Left ventricle myocardium inferior (tissue), 1 donor: Measurements from ENCODE around the gene RTL5. TPM values are rescaled to one million over a fixed set of nuclear protein-coding genes. Genes with fewer than 3 reads are reported as not detected.

Experiments used
- DNase-seq: peaks from one replicate; pipeline ENCODE4 v3.0.0-alpha.2; 2020
- H3K27ac ChIP-seq: fragments of 200-600 bp; replicated peaks from 2 replicates; pipeline ENCODE4 v1.8.0; 2021
- H3K27me3 ChIP-seq: fragments of 200-600 bp; 2 replicates; pipeline ENCODE4 v1.8.0; 2021; ENCODE audit warnings: low read depth
- H3K36me3 ChIP-seq: fragments of 200-600 bp; 2 replicates; pipeline ENCODE4 v1.8.0; 2021
- H3K4me1 ChIP-seq: fragments of 200-600 bp; 2 replicates; pipeline ENCODE4 v1.8.0; 2021
- H3K4me3 ChIP-seq: fragments of 200-600 bp; 2 replicates; pipeline ENCODE4 v1.8.0; 2021; ENCODE audit warnings: mild to moderate bottlenecking, moderate library complexity
- H3K9me3 ChIP-seq: fragments of 200-600 bp; replicated peaks from 2 replicates; pipeline ENCODE4 v1.8.0; 2021
- intact Hi-C: fragments of 100-400 bp; cut with micrococcal nuclease; formaldehyde crosslinking; loops from one replicate; pipeline ENCODE4 v1.11.0; 2022
- total RNA-seq: library from RNA; stranded (reverse); fragmentation: NEBNext Ultra II Directional; extraction: Animal tissue kit (Norgen Biotek cat#: 25700); gene quantifications from one replicate; pipeline ENCODE4 v1.2.1, GENCODE V29; 2021
- TF ChIP-seq, protein P1 (sequence below): fragments of 200-600 bp; IDR thresholded peaks from 2 replicates; pipeline ENCODE4 v1.8.0; 2021; ENCODE audit warnings: antibody characterized with exemption, mild to moderate bottlenecking, borderline replicate concordance
- donor health status: DM: no; HTN: yes; CAD: no; lungs with severe emphysema.

RTL5 gene
- total RNA-seq, 1 donor from 2014 or later: 2.6 TPM

- DNase-seq: no peak
- H3K9me3 ChIP-seq: no peaks in the 10 kb centered on the region
- TF ChIP-seq, protein P1, sequence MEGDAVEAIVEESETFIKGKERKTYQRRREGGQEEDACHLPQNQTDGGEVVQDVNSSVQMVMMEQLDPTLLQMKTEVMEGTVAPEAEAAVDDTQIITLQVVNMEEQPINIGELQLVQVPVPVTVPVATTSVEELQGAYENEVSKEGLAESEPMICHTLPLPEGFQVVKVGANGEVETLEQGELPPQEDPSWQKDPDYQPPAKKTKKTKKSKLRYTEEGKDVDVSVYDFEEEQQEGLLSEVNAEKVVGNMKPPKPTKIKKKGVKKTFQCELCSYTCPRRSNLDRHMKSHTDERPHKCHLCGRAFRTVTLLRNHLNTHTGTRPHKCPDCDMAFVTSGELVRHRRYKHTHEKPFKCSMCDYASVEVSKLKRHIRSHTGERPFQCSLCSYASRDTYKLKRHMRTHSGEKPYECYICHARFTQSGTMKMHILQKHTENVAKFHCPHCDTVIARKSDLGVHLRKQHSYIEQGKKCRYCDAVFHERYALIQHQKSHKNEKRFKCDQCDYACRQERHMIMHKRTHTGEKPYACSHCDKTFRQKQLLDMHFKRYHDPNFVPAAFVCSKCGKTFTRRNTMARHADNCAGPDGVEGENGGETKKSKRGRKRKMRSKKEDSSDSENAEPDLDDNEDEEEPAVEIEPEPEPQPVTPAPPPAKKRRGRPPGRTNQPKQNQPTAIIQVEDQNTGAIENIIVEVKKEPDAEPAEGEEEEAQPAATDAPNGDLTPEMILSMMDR: no peak
- no peaks in the 10 kb centered on the region for H3K27me3 ChIP-seq
- no peaks in the 10 kb centered on the region for H3K4me1 ChIP-seq
- no peak overlapping the region for H3K27ac ChIP-seq
- no peak overlapping the region for H3K4me3 ChIP-seq
- no peaks in the 10 kb centered on the region for H3K36me3 ChIP-seq
- intact Hi-C loops: no loop called here
These were observed 11.3 kb upstream of the RTL5 start for GRCh38 chrX:72142794-72143608.

DNA sequence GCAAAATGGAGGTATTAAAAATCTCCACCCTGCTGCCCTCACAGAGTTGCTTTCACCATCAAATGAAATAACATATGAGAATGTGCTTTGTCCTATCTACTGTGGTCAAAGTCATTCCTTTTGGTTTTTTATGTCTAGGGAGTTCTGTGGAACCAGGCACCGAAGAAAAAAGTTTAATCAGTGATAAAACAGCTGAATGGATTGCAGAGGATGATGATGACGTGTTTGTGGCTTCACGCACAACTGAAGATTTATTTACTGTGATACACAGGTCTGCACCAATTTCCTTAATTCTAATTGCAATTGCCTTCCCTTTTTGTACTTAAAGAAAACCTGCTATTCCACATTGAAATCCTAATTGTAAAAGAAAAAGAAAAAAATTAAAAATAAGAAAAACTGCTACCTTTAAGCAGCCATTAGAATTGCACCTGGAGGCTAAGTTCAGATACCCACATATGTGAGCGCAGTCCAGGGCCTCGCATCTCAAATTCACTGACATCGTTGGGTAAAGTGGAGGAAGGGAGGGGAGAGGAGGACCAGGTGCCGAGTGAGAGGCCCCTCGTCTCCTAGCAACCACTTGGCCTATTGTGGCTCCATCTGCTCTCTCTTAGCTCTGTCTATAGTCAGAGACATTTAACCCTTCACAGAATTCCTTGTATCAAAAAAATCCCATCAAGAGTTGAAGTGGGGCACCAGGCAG lies 10.5 kb upstream of the RTL5 start:
- no peak for DNase-seq
- no peaks in the 10 kb centered on the region for H3K36me3 ChIP-seq
- no peak overlapping the region for H3K4me3 ChIP-seq
- no peaks in the 10 kb centered on the region for H3K4me1 ChIP-seq
- no peaks in the 10 kb centered on the region for H3K9me3 ChIP-seq
- intact Hi-C loops: no loop called here
- TF ChIP-seq, protein P1: no peak
- no peak overlapping the region for H3K27ac ChIP-seq
- H3K27me3 ChIP-seq: no peaks in the 10 kb centered on the region

DNA sequence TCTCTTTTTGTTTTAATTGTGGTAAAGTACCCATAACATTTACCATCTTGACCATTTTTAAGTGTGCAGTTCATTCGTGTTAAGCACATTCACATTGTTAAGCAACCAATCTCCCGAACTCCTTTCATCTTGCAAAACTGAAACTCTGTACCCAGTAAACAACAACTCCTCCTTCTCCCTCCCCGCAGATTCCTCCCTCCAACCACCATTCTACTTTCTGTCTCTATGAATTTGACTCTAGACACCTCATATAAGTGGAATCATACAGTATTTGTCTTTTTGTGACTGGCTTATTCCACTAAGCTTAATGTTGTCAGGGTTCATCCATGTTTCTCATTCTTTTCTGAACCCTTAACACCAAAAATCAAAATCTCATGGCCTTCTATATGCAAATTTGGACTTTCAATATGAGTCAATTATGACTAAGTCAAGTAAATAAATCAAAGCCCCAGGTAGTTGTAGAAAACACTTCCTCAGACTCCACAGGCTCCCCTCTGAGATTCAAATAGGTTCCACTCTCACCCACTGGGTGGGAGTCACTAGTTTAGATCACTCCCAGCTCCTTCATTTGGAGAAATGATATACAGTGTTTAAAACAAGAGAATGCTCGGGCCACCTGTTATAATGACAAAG lies 9.8 kb upstream of the RTL5 start:
- no peaks in the 10 kb centered on the region for H3K27me3 ChIP-seq
- no peaks in the 10 kb centered on the region for H3K9me3 ChIP-seq
- no peak overlapping the region for H3K4me3 ChIP-seq
- no peaks in the 10 kb centered on the region for H3K4me1 ChIP-seq
- TF ChIP-seq, protein P1: no peak
- H3K36me3 ChIP-seq: no peaks in the 10 kb centered on the region
- H3K27ac ChIP-seq: no peak overlapping the region
- DNase-seq: no peak
- intact Hi-C loops: no loop called here

GRCh38 chrX:72139538-72139937 lies 7.8 kb upstream of the RTL5 start:
- TF ChIP-seq, protein P1: no peak
- intact Hi-C loops: loop anchor here (10.0 kb wide), 1 partner anchor 235 kb away; no protein-coding TSS in a partner anchor
- Histone ChIP-seq H3K36me3 (no peaks in the 10 kb centered on the region), H3K27ac (no peak overlapping the region), H3K27me3 (no peaks in the 10 kb centered on the region), H3K4me1 (no peaks in the 10 kb centered on the region), H3K9me3 (no peaks in the 10 kb centered on the region), H3K4me3 (no peak overlapping the region)
- no peak for DNase-seq

DNA sequence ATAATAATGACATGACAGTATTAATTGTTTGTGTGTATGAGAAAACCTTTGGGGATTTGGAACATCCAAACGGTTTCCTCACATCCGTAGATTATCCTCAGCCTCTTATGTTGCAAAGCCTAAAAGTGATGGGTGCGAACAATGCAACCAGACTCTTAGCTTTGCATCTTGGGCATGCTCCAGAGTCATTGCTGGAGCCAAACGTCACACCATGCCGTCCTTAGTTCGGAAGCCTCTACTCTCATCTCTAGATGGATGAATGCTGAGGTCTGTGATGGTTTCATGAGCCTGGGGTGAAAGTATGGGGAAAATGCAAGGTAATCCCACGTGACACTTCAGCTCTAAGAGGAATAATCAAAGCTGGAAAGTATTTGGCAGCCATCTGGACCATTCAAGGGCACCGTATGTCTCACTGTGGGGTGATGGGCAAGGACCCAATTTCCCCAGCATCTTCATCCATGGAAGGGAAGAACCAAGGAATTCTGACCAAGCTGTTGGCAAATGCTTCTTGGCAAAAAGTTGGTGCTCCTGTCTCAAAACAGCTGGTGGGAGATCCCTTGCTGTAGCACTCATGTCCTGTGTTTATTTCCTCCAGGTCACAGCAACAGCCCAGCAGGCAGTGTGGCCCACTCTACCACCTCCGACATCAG lies 6.3 kb upstream of the RTL5 start:
- intact Hi-C loops: loop anchor here (10.0 kb wide), 1 partner anchor 233 kb away; no protein-coding TSS in a partner anchor
- Histone ChIP-seq H3K27ac (no peak overlapping the region), H3K27me3 (no peaks in the 10 kb centered on the region), H3K36me3 (no peaks in the 10 kb centered on the region), H3K4me1 (no peaks in the 10 kb centered on the region), H3K4me3 (no peak overlapping the region), H3K9me3 (no peaks in the 10 kb centered on the region)
- TF ChIP-seq, protein P1: no peak
- no peak for DNase-seq
